ENCODE data around the gene RECQL5. TPM values are rescaled to one million over a fixed set of nuclear protein-coding genes. Genes with fewer than 3 reads are reported as not detected.
A peak's percentile ranks its signal among the peaks of the same experiment; 100 is the strongest.

RECQL5 gene
- polyA plus RNA-seq, 1 donor: 51.9 TPM

- peaks cover 42% of the 10 kb centered on the region for H3K36me3 ChIP-seq (ENCODE audit: control insufficient read depth, insufficient read depth, low read length)
- no peaks in the 10 kb centered on the region for H3K27me3 ChIP-seq (ENCODE audit: control insufficient read depth, insufficient read depth, low read length)
- H3K4me3 ChIP-seq (ENCODE audit: low read length): no peak overlapping the region
- no CpG with 5 or more reads among the region's 11 CpGs for WGBS (ENCODE audit: insufficient coverage, low lambda C conversion rate)
- H3K9me3 ChIP-seq (ENCODE audit: control insufficient read depth, low read depth, low read length): no peaks in the 10 kb centered on the region
- peaks cover 25% of the 10 kb centered on the region for H3K4me1 ChIP-seq (ENCODE audit: control insufficient read depth, insufficient read depth, low read length)
- H3K27ac ChIP-seq (ENCODE audit: low read length): no peak overlapping the region
- no peak for DNase-seq
Measured at GRCh38 chr17:75688209-75688825, 21.4 kb upstream of the RECQL5 start.

GRCh38 chr17:75685499-75685898 is 18.5 kb upstream of the RECQL5 start:
- no peak for DNase-seq
- H3K27me3 ChIP-seq (ENCODE audit: control insufficient read depth, insufficient read depth, low read length): no peaks in the 10 kb centered on the region
- peaks cover 22% of the 10 kb centered on the region for H3K36me3 ChIP-seq (ENCODE audit: control insufficient read depth, insufficient read depth, low read length)
- peak overlapping the region; percentile 86 for H3K27ac ChIP-seq (ENCODE audit: low read length)
- H3K4me3 ChIP-seq (ENCODE audit: low read length): no peak overlapping the region
- no peaks in the 10 kb centered on the region for H3K9me3 ChIP-seq (ENCODE audit: control insufficient read depth, low read depth, low read length)
- no CpG with 5 or more reads among the region's 3 CpGs for WGBS (ENCODE audit: insufficient coverage, low lambda C conversion rate)
- H3K4me1 ChIP-seq (ENCODE audit: control insufficient read depth, insufficient read depth, low read length): peaks cover 30% of the 10 kb centered on the region

- DNase-seq: peak in 1 of 2 donors; percentile 41
- Histone ChIP-seq H3K9me3 (ENCODE audit: control insufficient read depth, low read depth, low read length) (no peaks in the 10 kb centered on the region), H3K36me3 (ENCODE audit: control insufficient read depth, insufficient read depth, low read length) (peaks cover 22% of the 10 kb centered on the region), H3K27ac (ENCODE audit: low read length) (peak overlapping the region; percentile 86), H3K4me1 (ENCODE audit: control insufficient read depth, insufficient read depth, low read length) (peaks cover 30% of the 10 kb centered on the region), H3K4me3 (ENCODE audit: low read length) (no peak overlapping the region), H3K27me3 (ENCODE audit: control insufficient read depth, insufficient read depth, low read length) (no peaks in the 10 kb centered on the region)
- no CpG with 5 or more reads among the region's 7 CpGs for WGBS (ENCODE audit: insufficient coverage, low lambda C conversion rate)
Measured at GRCh38 chr17:75684924-75685323, 18.0 kb upstream of the RECQL5 start.

GRCh38 chr17:75684249-75684648 is 17.3 kb upstream of the RECQL5 start:
- Histone ChIP-seq H3K27ac (ENCODE audit: low read length) (peak overlapping the region; percentile 86), H3K4me3 (ENCODE audit: low read length) (no peak overlapping the region), H3K9me3 (ENCODE audit: control insufficient read depth, low read depth, low read length) (no peaks in the 10 kb centered on the region), H3K27me3 (ENCODE audit: control insufficient read depth, insufficient read depth, low read length) (no peaks in the 10 kb centered on the region), H3K4me1 (ENCODE audit: control insufficient read depth, insufficient read depth, low read length) (peaks cover 33% of the 10 kb centered on the region), H3K36me3 (ENCODE audit: control insufficient read depth, insufficient read depth, low read length) (peaks cover 25% of the 10 kb centered on the region)
- no CpG with 5 or more reads among the region's 5 CpGs for WGBS (ENCODE audit: insufficient coverage, low lambda C conversion rate)
- DNase-seq: peak; percentile 58 to 81

- DNase-seq: peak; percentile 76 to 93
- H3K27me3 ChIP-seq (ENCODE audit: control insufficient read depth, insufficient read depth, low read length): no peaks in the 10 kb centered on the region
- WGBS (ENCODE audit: insufficient coverage, low lambda C conversion rate): 80% methylated on average over 1 of the region's 4 CpGs
- peaks cover 25% of the 10 kb centered on the region for H3K36me3 ChIP-seq (ENCODE audit: control insufficient read depth, insufficient read depth, low read length)
- H3K4me3 ChIP-seq (ENCODE audit: low read length): no peak overlapping the region
- no peaks in the 10 kb centered on the region for H3K9me3 ChIP-seq (ENCODE audit: control insufficient read depth, low read depth, low read length)
- H3K27ac ChIP-seq (ENCODE audit: low read length): peak overlapping the region; percentile 86
- peaks cover 33% of the 10 kb centered on the region for H3K4me1 ChIP-seq (ENCODE audit: control insufficient read depth, insufficient read depth, low read length)
Measured at GRCh38 chr17:75683583-75683982, 16.6 kb upstream of the RECQL5 start.

GRCh38 chr17:75681289-75681688 is 14.3 kb upstream of the RECQL5 start:
- Histone ChIP-seq H3K9me3 (ENCODE audit: control insufficient read depth, low read depth, low read length) (no peaks in the 10 kb centered on the region), H3K4me3 (ENCODE audit: low read length) (no peak overlapping the region), H3K36me3 (ENCODE audit: control insufficient read depth, insufficient read depth, low read length) (peaks cover 22% of the 10 kb centered on the region), H3K27ac (ENCODE audit: low read length) (no peak overlapping the region), H3K4me1 (ENCODE audit: control insufficient read depth, insufficient read depth, low read length) (peaks cover 33% of the 10 kb centered on the region), H3K27me3 (ENCODE audit: control insufficient read depth, insufficient read depth, low read length) (no peaks in the 10 kb centered on the region)
- DNase-seq: no peak
- 100% methylated on average over 1 of the region's 3 CpGs for WGBS (ENCODE audit: insufficient coverage, low lambda C conversion rate)

GRCh38 chr17:75680431-75680830 is 13.5 kb upstream of the RECQL5 start:
- no peak for DNase-seq
- no peak overlapping the region for H3K27ac ChIP-seq (ENCODE audit: low read length)
- H3K4me3 ChIP-seq (ENCODE audit: low read length): no peak overlapping the region
- H3K9me3 ChIP-seq (ENCODE audit: control insufficient read depth, low read depth, low read length): no peaks in the 10 kb centered on the region
- H3K27me3 ChIP-seq (ENCODE audit: control insufficient read depth, insufficient read depth, low read length): no peaks in the 10 kb centered on the region
- WGBS (ENCODE audit: insufficient coverage, low lambda C conversion rate): no CpG with 5 or more reads among the region's 10 CpGs
- H3K36me3 ChIP-seq (ENCODE audit: control insufficient read depth, insufficient read depth, low read length): peaks cover 28% of the 10 kb centered on the region
- peaks cover 28% of the 10 kb centered on the region for H3K4me1 ChIP-seq (ENCODE audit: control insufficient read depth, insufficient read depth, low read length)

- Histone ChIP-seq H3K27me3 (ENCODE audit: control insufficient read depth, insufficient read depth, low read length) (no peaks in the 10 kb centered on the region), H3K27ac (ENCODE audit: low read length) (no peak overlapping the region), H3K36me3 (ENCODE audit: control insufficient read depth, insufficient read depth, low read length) (peaks cover 28% of the 10 kb centered on the region), H3K4me3 (ENCODE audit: low read length) (no peak overlapping the region), H3K4me1 (ENCODE audit: control insufficient read depth, insufficient read depth, low read length) (peaks cover 21% of the 10 kb centered on the region), H3K9me3 (ENCODE audit: control insufficient read depth, low read depth, low read length) (no peaks in the 10 kb centered on the region)
- no peak for DNase-seq
- WGBS (ENCODE audit: insufficient coverage, low lambda C conversion rate): 63% methylated on average over 6 of the region's 11 CpGs
Measured at GRCh38 chr17:75679706-75680211, 12.8 kb upstream of the RECQL5 start.

- H3K36me3 ChIP-seq (ENCODE audit: control insufficient read depth, insufficient read depth, low read length): peaks cover 52% of the 10 kb centered on the region
- no peak for DNase-seq
- H3K4me3 ChIP-seq (ENCODE audit: low read length): no peak overlapping the region
Measured at GRCh38 chr17:75676461-75676860, 9.5 kb upstream of the RECQL5 start.

GRCh38 chr17:75673487-75673886 is 6.5 kb upstream of the RECQL5 start:
- H3K27ac ChIP-seq (ENCODE audit: low read length): no peak overlapping the region
- no peak overlapping the region for H3K4me3 ChIP-seq (ENCODE audit: low read length)
- WGBS (ENCODE audit: insufficient coverage, low lambda C conversion rate): no CpG with 5 or more reads among the region's 4 CpGs
- peaks cover 1% of the 10 kb centered on the region for H3K4me1 ChIP-seq (ENCODE audit: control insufficient read depth, insufficient read depth, low read length)
- no peaks in the 10 kb centered on the region for H3K9me3 ChIP-seq (ENCODE audit: control insufficient read depth, low read depth, low read length)
- no peaks in the 10 kb centered on the region for H3K27me3 ChIP-seq (ENCODE audit: control insufficient read depth, insufficient read depth, low read length)
- DNase-seq: no peak
- H3K36me3 ChIP-seq (ENCODE audit: control insufficient read depth, insufficient read depth, low read length): peaks cover 54% of the 10 kb centered on the region

More at GRCh38 chr17:75676461-75676860, 9.5 kb upstream of the RECQL5 start:
- no CpG with 5 or more reads among the region's 3 CpGs for WGBS (ENCODE audit: insufficient coverage, low lambda C conversion rate)
- Histone ChIP-seq H3K27ac (ENCODE audit: low read length) (no peak overlapping the region), H3K4me1 (ENCODE audit: control insufficient read depth, insufficient read depth, low read length) (peaks cover 3% of the 10 kb centered on the region), H3K9me3 (ENCODE audit: control insufficient read depth, low read depth, low read length) (no peaks in the 10 kb centered on the region), H3K27me3 (ENCODE audit: control insufficient read depth, insufficient read depth, low read length) (no peaks in the 10 kb centered on the region)

GRCh38 chr17:75672011-75672410 is 5.1 kb upstream of the RECQL5 start:
- H3K9me3 ChIP-seq (ENCODE audit: control insufficient read depth, low read depth, low read length): no peaks in the 10 kb centered on the region
- no peaks in the 10 kb centered on the region for H3K27me3 ChIP-seq (ENCODE audit: control insufficient read depth, insufficient read depth, low read length)
- peaks cover 48% of the 10 kb centered on the region for H3K36me3 ChIP-seq (ENCODE audit: control insufficient read depth, insufficient read depth, low read length)
- peaks cover 8% of the 10 kb centered on the region for H3K4me1 ChIP-seq (ENCODE audit: control insufficient read depth, insufficient read depth, low read length)
- no peak overlapping the region for H3K27ac ChIP-seq (ENCODE audit: low read length)
- no peak overlapping the region for H3K4me3 ChIP-seq (ENCODE audit: low read length)
- 100% methylated on average over 1 of the region's 5 CpGs for WGBS (ENCODE audit: insufficient coverage, low lambda C conversion rate)
- DNase-seq: no peak
